ENCODE measurements around the gene SBF2. TPM values are rescaled to one million over a fixed set of nuclear protein-coding genes. Genes with fewer than 3 reads are reported as not detected.
A peak's percentile ranks its signal among the peaks of the same experiment; 100 is the strongest.

The SBF2 gene
- total RNA-seq, 1 donor from 2014 or later: 18.3 TPM

- intact Hi-C loops (cut with DNase I): no loop called here
- DNase-seq (no peak), ATAC-seq (ENCODE audit: poor library complexity) (no peak)
Measured at GRCh38 chr11:9799886-9800285, 494.1 kb downstream of the SBF2 start.

- DNase-seq: no peak
- intact Hi-C loops (cut with DNase I): no loop called here
- no peak for ATAC-seq (ENCODE audit: poor library complexity)
Measured at GRCh38 chr11:9797300-9797699, 496.7 kb downstream of the SBF2 start.

- DNase-seq (no peak), ATAC-seq (ENCODE audit: poor library complexity) (no peak)
- intact Hi-C loops (cut with DNase I): no loop called here
Measured at GRCh38 chr11:9796854-9797253, 497.2 kb downstream of the SBF2 start.

- ATAC-seq (ENCODE audit: poor library complexity) (no peak), DNase-seq (no peak)
- intact Hi-C loops (cut with DNase I): no loop called here
Measured at GRCh38 chr11:9796266-9796665, 497.8 kb downstream of the SBF2 start.

GRCh38 chr11:9790703-9791102 is 503.3 kb downstream of the SBF2 start:
- ATAC-seq (ENCODE audit: poor library complexity) (no peak), DNase-seq (no peak)
- intact Hi-C loops (cut with DNase I): no loop called here

GRCh38 chr11:9789910-9790309 is 504.1 kb downstream of the SBF2 start:
- intact Hi-C loops (cut with DNase I): no loop called here
- ATAC-seq (ENCODE audit: poor library complexity): no peak

GRCh38 chr11:9787981-9788521 is 506.0 kb downstream of the SBF2 start:
- ATAC-seq (ENCODE audit: poor library complexity) (peak; percentile 28), DNase-seq (peak; percentile 50)
- intact Hi-C loops (cut with DNase I): no loop called here

More at GRCh38 chr11:9789910-9790309, 504.1 kb downstream of the SBF2 start:
- no peak for DNase-seq

GRCh38 chr11:9787260-9787659 is 506.8 kb downstream of the SBF2 start:
- intact Hi-C loops (cut with DNase I): no loop called here
- ATAC-seq (ENCODE audit: poor library complexity) (no peak), DNase-seq (no peak)

GRCh38 chr11:9784602-9785315 is 509.3 kb downstream of the SBF2 start:
- intact Hi-C loops (cut with DNase I): no loop called here
- peak; percentile 77 for ATAC-seq (ENCODE audit: poor library complexity)
- no peak for DNase-seq

GRCh38 chr11:9783986-9784385 is 510.0 kb downstream of the SBF2 start:
- ATAC-seq (ENCODE audit: poor library complexity): peak; percentile 22

GRCh38 chr11:9780929-9781328 is 513.1 kb downstream of the SBF2 start:
- ATAC-seq (ENCODE audit: poor library complexity) (no peak), DNase-seq (no peak)
- intact Hi-C loops (cut with DNase I): no loop called here

More at GRCh38 chr11:9783986-9784385, 510.0 kb downstream of the SBF2 start:
- intact Hi-C loops (cut with DNase I): no loop called here
- no peak for DNase-seq

- DNase-seq (no peak), ATAC-seq (ENCODE audit: poor library complexity) (no peak)
- intact Hi-C loops (cut with DNase I): no loop called here
Measured at GRCh38 chr11:9777525-9777924, 516.5 kb downstream of the SBF2 start.

- no peak for ATAC-seq (ENCODE audit: poor library complexity)
- intact Hi-C loops (cut with DNase I): no loop called here
- DNase-seq: no peak
Measured at GRCh38 chr11:9777066-9777465, 517.0 kb downstream of the SBF2 start.

- DNase-seq (no peak), ATAC-seq (ENCODE audit: poor library complexity) (no peak)
- intact Hi-C loops (cut with DNase I): no loop called here
Measured at GRCh38 chr11:9776203-9776602, 517.8 kb downstream of the SBF2 start.

- intact Hi-C loops (cut with DNase I): no loop called here
- ATAC-seq (ENCODE audit: poor library complexity) (no peak), DNase-seq (no peak)
Measured at GRCh38 chr11:9775398-9775779, 518.6 kb downstream of the SBF2 start.

GRCh38 chr11:9774591-9775397 is 519.2 kb downstream of the SBF2 start:
- intact Hi-C loops (cut with DNase I): no loop called here
- DNase-seq: no peak
- peak; percentile 58 for ATAC-seq (ENCODE audit: poor library complexity)

- no peak for DNase-seq
- intact Hi-C loops (cut with DNase I): no loop called here
- ATAC-seq (ENCODE audit: poor library complexity): no peak
Measured at GRCh38 chr11:9774109-9774508, 519.9 kb downstream of the SBF2 start.

- intact Hi-C loops (cut with DNase I): no loop called here
- ATAC-seq (ENCODE audit: poor library complexity) (no peak), DNase-seq (no peak)
Measured at GRCh38 chr11:9773524-9773923, 520.5 kb downstream of the SBF2 start.

- ATAC-seq (ENCODE audit: poor library complexity) (no peak), DNase-seq (no peak)
- intact Hi-C loops (cut with DNase I): no loop called here
Measured at GRCh38 chr11:9772218-9772617, 521.8 kb downstream of the SBF2 start.

GRCh38 chr11:9771071-9771511 is 522.9 kb downstream of the SBF2 start:
- intact Hi-C loops (cut with DNase I): no loop called here
- no peak for ATAC-seq (ENCODE audit: poor library complexity)
- no peak for DNase-seq

Measured in Right ventricle myocardium superior (tissue), 1 donor.